SKM-1 treated with dmso at 0.1 percent for 144 hours (cell line): ENCODE results near the gene NDRG3.
"Not testable (repeated sequence)": the region's sequence is repeated elsewhere in the genome, so short reads cannot be mapped to it uniquely, and the experiment has no call there.

Experiments used
- DNase-seq: peaks from one replicate; lab custom pipeline; 2025; ENCODE audit not compliant: unreplicated experiment; lab: John Stamatoyannopoulos, UW

Gene NDRG3

GRCh38 chr20:36645353-36645752 lies 100.5 kb downstream of the NDRG3 start:
- DNase-seq: no peak

GRCh38 chr20:36644706-36645095 lies 101.2 kb downstream of the NDRG3 start:
- DNase-seq: no peak

GRCh38 chr20:36644032-36644705 lies 101.7 kb downstream of the NDRG3 start:
- no peak for DNase-seq

GRCh38 chr20:36642136-36642535 lies 103.8 kb downstream of the NDRG3 start:
- no peak for DNase-seq

GRCh38 chr20:36641506-36641843 lies 104.4 kb downstream of the NDRG3 start:
- no peak for DNase-seq

- not testable (repeated sequence) for DNase-seq
Measured at GRCh38 chr20:36638876-36639400, 107.0 kb downstream of the NDRG3 start.

GRCh38 chr20:36634342-36634741 lies 111.5 kb downstream of the NDRG3 start:
- DNase-seq: no peak

- no peak for DNase-seq
Measured at GRCh38 chr20:36633285-36633772, 112.6 kb downstream of the NDRG3 start.

GRCh38 chr20:36632487-36633284 lies 113.2 kb downstream of the NDRG3 start:
- no peak for DNase-seq

GRCh38 chr20:36632147-36632486 lies 113.8 kb downstream of the NDRG3 start:
- no peak for DNase-seq

- no peak for DNase-seq
Measured at GRCh38 chr20:36631646-36632045, 114.2 kb downstream of the NDRG3 start.

- peak; percentile 45 for DNase-seq
Measured at GRCh38 chr20:36629719-36630681, 115.9 kb downstream of the NDRG3 start.

GRCh38 chr20:36628076-36628475 lies 117.8 kb downstream of the NDRG3 start:
- DNase-seq: no peak

GRCh38 chr20:36624944-36625324 lies 121.0 kb downstream of the NDRG3 start:
- DNase-seq: no peak

GRCh38 chr20:36624068-36624943 lies 121.6 kb downstream of the NDRG3 start:
- DNase-seq: no peak

GRCh38 chr20:36623444-36623843 lies 122.4 kb downstream of the NDRG3 start:
- DNase-seq: no peak

- DNase-seq: no peak
Measured at GRCh38 chr20:36620917-36621316, 125.0 kb downstream of the NDRG3 start.

GRCh38 chr20:36614781-36615557 lies 130.9 kb downstream of the NDRG3 start:
- no peak for DNase-seq

GRCh38 chr20:36613974-36614373 lies 131.9 kb downstream of the NDRG3 start:
- DNase-seq: no peak
